Measurements from ENCODE around the gene RPL18.
A peak's percentile ranks its signal among the peaks of the same experiment; 100 is the strongest.

The RPL18 gene

GRCh38 chr19:48624067-48624594, 5.2 kb upstream of the RPL18 start (continued):
- TF ChIP-seq ZNF843 (tag by site-specific recombination; IDR thresholded peaks at IDR 0.05) = no peak
- no peak for TF ChIP-seq ZNF266 (tag by site-specific recombination; IDR thresholded peaks at IDR 0.05; ENCODE audit: low read depth)
- no peak for TF ChIP-seq ZNF16 (tag by site-specific recombination; IDR thresholded peaks at IDR 0.05; ENCODE audit: low read depth)
- TF ChIP-seq ZNF311 (tag by site-specific recombination; IDR thresholded peaks at IDR 0.05; ENCODE audit: borderline replicate concordance) = no peak

- CTCF ChIA-PET = interaction anchor here (0.6 to 1.5 kb wide), 4 partner anchors 22 to 442 kb away, joined by 3 to 5 read pairs (median 4); partner anchors contain the start of gene CA11
- no peaks in the 10 kb centered on the region for H3K9me3 ChIP-seq (ENCODE audit: control insufficient read depth, insufficient read depth, low read depth, low read length)
- peak overlapping the region; percentile 17 for H3K4me3 ChIP-seq (ENCODE audit: low read depth, low read length)
- peaks cover 0 to 19% of the 10 kb centered on the region in 2 experiments; a peak in 1 of 3 replicates for H3K36me3 ChIP-seq (ENCODE audit: control insufficient read depth in 2 of 2, insufficient read depth in 1 of 2, low read length in 2 of 2)
- POLR2A ChIA-PET = interaction anchor here (0.5 to 3.3 kb wide), 11 partner anchors 8 to 268 kb away, joined by 3 to 28 read pairs (median 4); partner anchors contain the start of genes DBP and FAM83E
- peaks cover 10% of the 10 kb centered on the region for H3K4me1 ChIP-seq (ENCODE audit: control insufficient read depth, insufficient read depth, low read length)
- H3K27ac ChIP-seq (ENCODE audit: extremely low read depth, low read depth, low read length) = peak overlapping the region; percentile 51
- no peak for TF ChIP-seq ZNF48 (tag by site-specific recombination; IDR thresholded peaks at IDR 0.05)
- no peak for TF ChIP-seq ZNF248 (tag by site-specific recombination; IDR thresholded peaks at IDR 0.05)
- TF ChIP-seq ZNF777 (tag by site-specific recombination; IDR thresholded peaks at IDR 0.05; ENCODE audit: borderline replicate concordance) = no peak
- TF ChIP-seq ZNF19 (tag by site-specific recombination; IDR thresholded peaks at IDR 0.05; ENCODE audit: low read depth) = no peak
- TF ChIP-seq REST (tag by site-specific recombination; IDR thresholded peaks at IDR 0.05) = peak; percentile 12; the same call in 1 of the 2 replicates
- no peak for TF ChIP-seq ZNF132 (tag by site-specific recombination; IDR thresholded peaks at IDR 0.05; ENCODE audit: borderline replicate concordance)
- no peak for TF ChIP-seq ZNF426 (tag by site-specific recombination; IDR thresholded peaks at IDR 0.05)
- TF ChIP-seq SP2 (tag by site-specific recombination; IDR thresholded peaks at IDR 0.05) = no peak
- 0 out of 2 replicates have a peak, but pooled peaks have one; percentile 37 for TF ChIP-seq ZNF404 (tag by site-specific recombination; IDR thresholded peaks at IDR 0.05)
- no peak for TF ChIP-seq ZNF423 (tag by site-specific recombination; IDR thresholded peaks at IDR 0.05)
- TF ChIP-seq ZBTB44 (tag by site-specific recombination; IDR thresholded peaks at IDR 0.05) = no peak
- no peak for TF ChIP-seq ZFHX2 (tag by site-specific recombination; conservative IDR thresholded peaks at IDR 0.05)
- TF ChIP-seq ZNF366 (tag by site-specific recombination; conservative IDR thresholded peaks at IDR 0.05) = peak; percentile 59
- no peak for TF ChIP-seq ZNF169 (tag by site-specific recombination; IDR thresholded peaks at IDR 0.05)
- no peak for TF ChIP-seq INSM2 (tag by site-specific recombination; IDR thresholded peaks at IDR 0.05)
- TF ChIP-seq ZNF837 (tag by site-specific recombination; IDR thresholded peaks at IDR 0.05) = no peak
- TF ChIP-seq ZNF157 (tag by site-specific recombination; IDR thresholded peaks at IDR 0.05) = no peak
- TF ChIP-seq ZNF701 (tag by site-specific recombination; IDR thresholded peaks at IDR 0.05) = no peak
- no peak for TF ChIP-seq ZNF140 (tag by site-specific recombination; IDR thresholded peaks at IDR 0.05)
- no peak for TF ChIP-seq BCL11B (tag by site-specific recombination; IDR thresholded peaks at IDR 0.05; ENCODE audit: low read depth)
- TF ChIP-seq ZFP37 (tag by site-specific recombination; IDR thresholded peaks at IDR 0.05) = no peak
- no peak for TF ChIP-seq ZNF513 (tag by site-specific recombination; IDR thresholded peaks at IDR 0.05)
Measured at GRCh38 chr19:48623556-48624066, 4.6 kb upstream of the RPL18 start.

Data from HEK293 (cell line).